GM12891 (cell line): ENCODE data around the gene DOCK4.

Experiments used
- POLR2A ChIP-seq: IDR thresholded peaks from 2 replicates; pipeline ENCODE4 v1.6.1; 2011; ENCODE audit warnings: low read depth, low read length, control low read depth
- TAF1 ChIP-seq: IDR thresholded peaks from 2 replicates; pipeline ENCODE4 v1.6.1; 2011; ENCODE audit warnings: low read depth, low read length, control low read depth

GRCh38 chr7:112220877-112221434, 14.8 kb upstream of the DOCK4 start:
- TF ChIP-seq POLR2A (no peak), TAF1 (no peak)
